Germinal center (tissue), 1 donor: ENCODE results near the gene G2E3.
"Not testable (repeated sequence)": the region's sequence is repeated elsewhere in the genome, so short reads cannot be mapped to it uniquely, and the experiment has no call there.

Experiments used
- DNase-seq: peaks from one replicate; pipeline ENCODE4 v3.0.0; 2012; ENCODE audit warnings: mixed read lengths, low spot score

The G2E3 gene, protein sequence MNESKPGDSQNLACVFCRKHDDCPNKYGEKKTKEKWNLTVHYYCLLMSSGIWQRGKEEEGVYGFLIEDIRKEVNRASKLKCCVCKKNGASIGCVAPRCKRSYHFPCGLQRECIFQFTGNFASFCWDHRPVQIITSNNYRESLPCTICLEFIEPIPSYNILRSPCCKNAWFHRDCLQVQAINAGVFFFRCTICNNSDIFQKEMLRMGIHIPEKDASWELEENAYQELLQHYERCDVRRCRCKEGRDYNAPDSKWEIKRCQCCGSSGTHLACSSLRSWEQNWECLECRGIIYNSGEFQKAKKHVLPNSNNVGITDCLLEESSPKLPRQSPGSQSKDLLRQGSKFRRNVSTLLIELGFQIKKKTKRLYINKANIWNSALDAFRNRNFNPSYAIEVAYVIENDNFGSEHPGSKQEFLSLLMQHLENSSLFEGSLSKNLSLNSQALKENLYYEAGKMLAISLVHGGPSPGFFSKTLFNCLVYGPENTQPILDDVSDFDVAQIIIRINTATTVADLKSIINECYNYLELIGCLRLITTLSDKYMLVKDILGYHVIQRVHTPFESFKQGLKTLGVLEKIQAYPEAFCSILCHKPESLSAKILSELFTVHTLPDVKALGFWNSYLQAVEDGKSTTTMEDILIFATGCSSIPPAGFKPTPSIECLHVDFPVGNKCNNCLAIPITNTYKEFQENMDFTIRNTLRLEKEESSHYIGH

DNA sequence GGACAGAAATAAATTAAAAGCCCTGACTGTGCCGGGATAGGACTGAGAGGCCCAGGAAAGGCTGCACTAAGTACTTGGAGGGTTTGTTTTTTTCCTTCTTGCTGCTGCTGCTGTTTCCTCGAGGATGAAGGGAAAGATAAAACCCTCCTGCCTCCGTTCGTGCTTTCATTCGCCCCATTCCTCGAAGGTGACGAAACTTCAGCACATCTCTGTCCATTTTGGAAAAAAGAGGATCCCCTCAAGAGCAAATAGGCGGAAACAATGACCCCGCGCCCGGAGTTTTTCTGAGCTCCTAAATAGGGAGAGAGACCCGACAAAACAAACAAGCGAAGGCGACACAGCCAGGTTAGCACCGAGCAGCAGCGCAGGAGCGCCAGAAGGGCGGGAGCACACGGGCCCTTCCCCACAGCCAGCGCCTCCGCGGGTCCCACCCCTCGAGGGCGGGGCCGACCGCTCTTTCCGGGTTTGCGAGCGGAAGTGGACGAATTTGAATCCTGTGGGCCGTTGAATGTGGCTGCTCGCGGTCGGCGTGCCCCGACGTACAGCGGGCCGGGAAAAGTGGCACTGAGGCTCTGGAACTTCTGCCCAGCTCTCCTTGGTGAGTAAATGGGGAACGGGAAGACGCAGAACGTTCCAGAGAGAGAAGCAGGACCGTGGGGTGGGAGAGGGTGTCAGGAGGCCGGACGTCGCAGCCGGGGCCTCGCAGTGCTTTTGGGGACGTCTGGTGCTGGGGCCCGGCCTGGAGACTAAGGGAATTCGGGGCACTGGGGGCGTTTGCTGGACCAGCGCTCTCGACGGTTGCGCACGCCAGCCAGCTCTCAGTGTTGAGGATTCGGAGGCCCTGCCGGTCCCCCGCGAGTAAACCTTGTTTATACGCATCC lies at the start of gene G2E3:
G2E3 (plus strand) TSS at position 484 of the 881 bp plus-strand sequence. CDS start 21,922 bp downstream, outside the sequence.
- DNase-seq, result peak; percentile 93

DNA sequence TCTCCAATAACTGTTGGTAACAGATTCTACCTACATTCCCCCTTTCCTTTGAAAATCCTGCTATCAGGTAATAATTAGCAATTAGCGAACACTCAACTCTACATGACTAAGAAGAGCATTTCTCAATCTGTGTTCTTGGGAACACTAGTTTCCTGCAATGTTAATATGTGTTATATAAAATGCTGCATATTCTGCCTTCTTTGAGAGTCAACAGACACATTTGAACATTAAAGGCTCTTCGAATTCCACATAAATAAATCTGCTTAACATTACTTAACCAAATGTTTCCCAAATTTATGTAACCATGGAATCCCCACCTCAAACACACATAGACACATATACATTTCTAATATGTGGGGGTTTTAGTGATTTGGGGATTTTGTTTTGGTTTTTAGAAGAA lies 41.2 kb upstream of the G2E3 start:
- no peak for DNase-seq

DNA sequence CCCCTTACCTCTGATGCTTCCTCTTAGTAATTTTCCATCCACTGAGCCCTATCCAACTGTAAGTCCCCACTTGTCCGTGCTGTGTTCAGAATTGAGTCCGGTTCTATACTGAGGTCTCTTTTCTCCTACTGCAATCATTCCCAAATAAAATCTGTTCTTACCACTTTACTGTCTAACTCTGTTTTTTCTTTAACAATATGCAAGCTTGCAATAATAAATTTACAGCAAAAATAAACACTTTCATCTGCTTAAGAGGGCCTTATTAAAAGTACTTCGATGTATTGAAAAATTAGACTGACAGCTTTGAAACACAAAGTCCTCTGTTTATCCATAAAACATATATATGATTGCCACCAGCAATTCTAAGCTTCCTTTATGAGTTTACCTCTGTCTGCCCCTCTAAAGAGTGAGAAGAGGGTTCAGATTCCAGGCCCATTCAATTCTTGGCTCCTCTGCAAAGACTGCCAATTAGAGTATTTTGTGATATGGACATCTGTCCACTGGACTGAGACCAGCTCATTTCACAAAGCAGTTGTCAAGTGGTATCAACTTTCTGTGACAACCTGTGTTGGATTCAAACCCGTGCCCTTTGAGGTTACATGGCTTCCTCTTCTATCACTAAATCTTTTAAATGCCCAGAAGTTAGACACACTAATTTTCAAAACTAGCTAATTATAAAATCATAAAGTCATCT lies 39.9 kb upstream of the G2E3 start:
- no peak for DNase-seq

DNA sequence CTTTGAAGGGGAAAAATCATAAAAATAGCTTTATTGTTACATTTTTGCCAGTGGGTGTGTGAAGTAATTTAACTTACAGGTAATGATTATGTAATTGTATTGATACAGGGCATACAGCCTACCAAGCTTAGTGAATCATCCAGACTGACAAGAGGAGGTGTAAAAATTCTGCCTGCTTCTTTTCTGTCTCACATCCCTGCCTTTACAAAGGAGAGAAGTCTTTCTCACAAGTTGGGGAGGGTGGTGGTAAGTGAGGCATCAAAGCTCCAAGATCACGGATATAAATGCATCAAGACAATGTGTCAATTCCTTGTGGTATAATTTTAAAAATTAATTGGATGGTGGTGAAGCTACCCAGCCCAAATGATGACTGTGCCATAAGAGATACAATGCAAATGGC lies 39.0 kb upstream of the G2E3 start:
- DNase-seq, result no peak

DNA sequence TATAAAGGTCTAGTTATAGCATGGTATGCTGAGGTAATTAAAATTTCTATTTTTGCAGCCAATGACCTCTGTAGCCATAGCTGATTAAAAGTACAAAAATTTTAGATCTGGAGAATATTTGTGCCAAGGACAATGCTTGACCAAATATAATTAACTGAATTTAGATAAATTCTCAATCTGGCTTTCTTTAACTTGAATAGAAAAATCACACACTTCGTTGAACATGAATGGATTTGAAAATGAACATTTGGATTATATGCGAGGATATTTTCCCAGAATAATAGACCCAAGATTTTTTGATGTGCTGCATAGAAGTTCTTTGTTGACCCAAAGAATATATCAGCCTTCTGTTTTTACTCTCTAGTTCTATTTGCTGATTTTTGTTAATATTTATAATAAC lies 38.4 kb upstream of the G2E3 start:
- no peak for DNase-seq

DNA sequence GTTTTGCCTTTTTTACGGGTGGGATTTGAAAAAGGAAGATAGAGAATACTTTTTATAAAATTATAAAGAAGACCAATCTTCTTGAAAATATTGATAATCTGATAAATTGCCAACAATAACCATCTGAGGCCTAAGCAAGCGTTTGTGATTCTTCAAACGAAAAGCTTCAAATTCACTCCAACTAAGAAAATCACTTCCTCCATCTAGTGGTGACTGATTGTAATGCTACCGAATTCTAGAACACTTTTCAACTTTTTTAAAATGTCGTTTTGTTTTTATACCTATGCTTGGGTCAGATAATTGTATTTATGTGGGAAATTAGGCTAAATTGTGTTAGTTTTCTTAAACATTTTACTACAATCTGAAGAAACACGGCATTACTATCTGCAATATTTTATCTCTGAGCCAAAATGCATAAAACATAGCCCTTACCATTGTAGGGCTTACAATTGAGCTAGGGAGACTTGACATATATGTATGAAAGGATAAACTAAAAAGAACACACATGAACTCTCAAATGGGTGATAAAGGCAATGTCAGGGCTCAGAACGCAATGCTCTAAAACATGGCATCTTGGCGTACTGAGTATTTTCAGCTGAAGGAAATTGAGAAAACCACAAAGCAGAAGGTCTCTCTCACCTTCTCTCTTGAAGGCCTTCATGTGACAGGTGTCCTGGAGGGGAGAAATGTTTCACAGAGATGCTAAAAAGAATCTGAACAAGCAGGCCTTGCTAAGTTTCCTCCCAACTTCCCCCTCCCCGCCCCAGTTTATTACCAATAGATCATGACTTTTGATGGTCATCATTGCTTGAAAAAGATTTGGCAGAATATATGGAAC lies 36.8 kb upstream of the G2E3 start:
- DNase-seq, result peak; percentile 18

DNA sequence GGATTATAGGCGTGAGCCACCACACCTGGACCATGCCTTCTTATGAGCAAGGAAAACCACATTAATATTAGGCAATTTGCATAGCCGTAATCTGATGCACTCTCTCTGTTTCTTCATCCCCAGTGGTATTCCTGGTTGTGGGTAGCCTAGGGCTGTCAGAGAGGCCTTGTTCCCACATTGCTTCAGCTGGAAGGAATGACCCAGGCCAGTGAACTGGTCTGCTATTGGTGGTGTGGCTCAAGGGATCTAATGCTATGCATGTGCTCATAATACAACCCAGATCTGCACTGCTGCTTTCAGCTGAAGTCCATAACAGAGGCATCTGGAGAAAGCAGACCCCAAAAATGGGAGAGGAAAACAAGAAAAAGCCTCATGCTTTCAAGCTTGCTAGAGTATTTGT lies 33.1 kb upstream of the G2E3 start:
- no peak for DNase-seq

DNA sequence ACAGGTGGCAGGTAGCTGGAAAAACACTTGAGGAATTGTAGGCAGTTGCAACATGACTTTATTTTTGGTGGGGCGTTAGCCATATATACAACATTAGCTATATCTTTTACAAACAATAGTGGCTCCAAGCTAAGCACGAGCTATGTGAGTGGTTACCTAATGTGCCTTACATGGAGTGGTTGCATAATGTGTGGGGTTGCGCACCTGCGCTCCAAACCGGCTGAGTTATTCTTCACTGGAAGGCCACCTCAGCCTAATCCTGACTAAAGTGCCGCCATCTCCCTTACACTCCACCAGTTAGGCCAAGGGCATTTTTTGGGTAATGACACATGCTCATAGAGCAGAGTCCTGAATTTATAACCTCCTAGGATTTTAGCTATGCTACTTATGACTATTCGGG lies 31.8 kb upstream of the G2E3 start:
- DNase-seq, result no peak

DNA sequence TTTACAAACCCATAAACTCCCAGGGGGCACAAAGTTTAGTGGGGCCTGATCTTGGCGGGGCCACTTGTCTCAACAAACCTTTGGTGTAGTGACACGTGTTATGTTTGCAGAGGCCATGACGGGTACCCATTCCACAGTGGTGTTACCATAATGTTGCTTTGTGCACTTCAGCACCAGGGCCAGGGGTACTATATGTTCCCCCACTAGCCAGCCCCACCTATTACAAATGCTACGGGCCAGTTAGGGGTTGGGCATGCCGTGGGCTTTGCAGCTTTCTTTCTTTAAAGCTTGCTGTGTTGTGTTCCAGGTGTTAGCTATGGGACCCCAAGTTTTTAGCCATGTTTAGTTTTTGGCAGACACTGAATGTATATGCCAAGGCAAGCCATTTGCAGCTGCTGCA lies 30.8 kb upstream of the G2E3 start:
- DNase-seq, result no peak

DNA sequence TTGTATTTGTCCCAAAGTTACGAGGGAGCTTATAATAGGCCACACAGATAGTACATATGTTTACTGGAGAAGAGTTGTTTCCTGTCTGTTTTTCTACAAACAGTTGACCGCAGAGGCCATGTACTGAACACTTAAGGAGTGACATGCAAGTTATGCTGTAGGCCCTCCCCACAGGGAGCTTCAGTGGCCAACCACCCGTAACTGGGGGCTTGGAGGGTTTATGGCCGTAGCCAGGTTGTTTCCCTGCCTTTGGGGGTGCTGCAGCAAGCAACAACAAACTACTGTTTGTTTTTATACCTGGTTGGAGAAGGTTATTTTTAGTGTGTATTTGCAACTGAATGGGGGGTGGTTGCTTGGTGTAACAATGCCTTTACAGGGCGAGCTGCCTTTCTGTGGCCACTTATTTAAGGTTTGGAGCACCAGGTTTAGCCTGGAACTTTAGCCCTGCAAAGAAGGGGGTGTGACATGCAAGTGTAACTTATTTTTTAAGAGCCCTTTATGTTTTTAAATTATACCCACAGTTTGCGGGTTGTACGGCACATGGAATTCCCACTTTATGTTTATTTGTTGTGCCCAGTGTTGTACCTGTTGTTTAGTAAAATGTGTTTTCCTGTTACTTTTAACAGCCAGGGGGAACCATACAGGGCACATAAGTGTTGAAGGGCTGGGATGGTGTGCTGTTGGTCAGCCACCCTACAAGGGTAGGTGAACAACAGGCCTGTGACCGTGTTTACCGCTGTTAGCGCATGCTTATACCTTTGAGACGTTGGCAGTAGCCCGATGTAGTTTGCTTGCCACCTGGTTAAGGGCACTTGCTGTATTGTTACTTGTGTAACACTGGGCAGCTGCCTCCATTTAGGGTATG lies 29.9 kb upstream of the G2E3 start:
- DNase-seq, result no peak

DNA sequence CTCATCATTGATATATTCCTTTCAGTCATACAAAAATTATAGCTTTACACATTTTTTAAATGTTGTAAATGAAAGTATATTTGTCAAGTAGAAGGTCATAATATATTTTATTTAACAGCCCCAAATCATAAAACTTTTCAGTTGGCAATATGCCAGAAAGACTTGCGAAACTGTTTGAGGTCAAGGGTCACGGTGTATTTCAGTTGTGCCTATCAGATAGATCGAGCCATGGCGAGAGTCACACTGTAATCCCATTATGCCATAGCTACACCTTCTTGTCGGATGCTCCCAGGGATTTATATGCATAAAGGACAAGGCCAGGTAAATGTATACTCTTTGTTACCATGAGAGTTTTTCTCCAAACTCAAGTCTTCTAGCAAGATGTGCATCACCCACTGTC lies 26.7 kb upstream of the G2E3 start:
- DNase-seq, result no peak

DNA sequence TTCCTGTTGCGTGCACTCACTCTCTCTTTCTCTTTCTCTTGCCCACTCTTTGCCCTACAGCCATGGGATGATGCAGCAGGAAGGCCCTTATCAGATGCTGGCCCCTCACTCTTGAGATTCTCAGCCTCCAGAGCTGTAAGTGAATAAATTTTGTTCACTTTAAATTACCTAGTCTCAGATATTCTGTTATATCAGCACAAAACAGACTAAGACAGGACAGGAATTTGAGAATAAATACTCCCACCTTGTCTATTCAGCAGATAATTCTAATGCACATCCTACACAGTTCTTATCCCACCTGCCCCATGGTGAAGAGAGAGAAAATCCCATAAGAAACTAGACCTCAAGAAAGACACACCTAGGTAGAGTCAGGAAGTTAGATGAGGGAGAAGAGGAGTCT lies 25.8 kb upstream of the G2E3 start:
- no peak for DNase-seq

DNA sequence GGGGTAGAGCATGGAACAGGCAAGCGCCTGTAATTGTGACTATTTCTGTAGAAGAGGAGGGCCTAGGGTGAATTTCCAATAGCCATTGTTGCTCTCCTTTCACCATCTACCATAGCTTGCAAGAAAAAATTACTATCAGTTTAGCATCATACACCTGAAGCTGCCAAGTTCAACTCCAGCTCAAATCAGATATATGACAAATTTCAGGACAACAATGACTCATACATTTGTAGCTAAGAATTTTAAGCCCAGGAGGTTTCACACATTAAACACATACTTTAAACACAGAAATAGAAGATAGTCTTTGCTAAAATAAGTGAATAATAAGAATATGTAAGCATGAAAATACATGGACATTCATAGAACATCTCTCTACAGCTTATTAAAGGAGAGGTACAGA lies 17.6 kb upstream of the G2E3 start:
- no peak for DNase-seq

DNA sequence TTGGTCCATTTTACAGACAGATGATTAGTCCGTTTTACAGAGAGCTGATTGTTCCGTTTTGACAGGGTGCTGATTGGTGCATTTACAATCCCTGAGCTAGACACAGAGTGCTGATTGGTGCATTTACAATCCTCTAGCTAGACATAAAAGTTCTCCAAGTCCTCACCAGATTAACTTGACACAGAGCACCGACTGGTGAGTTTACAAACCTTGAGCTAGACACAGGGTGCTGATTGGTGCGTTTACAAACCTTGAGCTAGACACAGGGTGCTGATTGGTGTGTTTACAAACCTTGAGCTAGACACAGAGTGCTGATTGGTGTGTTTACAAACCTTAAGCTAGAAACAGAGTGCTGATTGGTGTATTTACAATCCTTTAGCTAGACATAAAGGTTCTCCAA lies 12.2 kb upstream of the G2E3 start:
- DNase-seq, result not testable (repeated sequence)

DNA sequence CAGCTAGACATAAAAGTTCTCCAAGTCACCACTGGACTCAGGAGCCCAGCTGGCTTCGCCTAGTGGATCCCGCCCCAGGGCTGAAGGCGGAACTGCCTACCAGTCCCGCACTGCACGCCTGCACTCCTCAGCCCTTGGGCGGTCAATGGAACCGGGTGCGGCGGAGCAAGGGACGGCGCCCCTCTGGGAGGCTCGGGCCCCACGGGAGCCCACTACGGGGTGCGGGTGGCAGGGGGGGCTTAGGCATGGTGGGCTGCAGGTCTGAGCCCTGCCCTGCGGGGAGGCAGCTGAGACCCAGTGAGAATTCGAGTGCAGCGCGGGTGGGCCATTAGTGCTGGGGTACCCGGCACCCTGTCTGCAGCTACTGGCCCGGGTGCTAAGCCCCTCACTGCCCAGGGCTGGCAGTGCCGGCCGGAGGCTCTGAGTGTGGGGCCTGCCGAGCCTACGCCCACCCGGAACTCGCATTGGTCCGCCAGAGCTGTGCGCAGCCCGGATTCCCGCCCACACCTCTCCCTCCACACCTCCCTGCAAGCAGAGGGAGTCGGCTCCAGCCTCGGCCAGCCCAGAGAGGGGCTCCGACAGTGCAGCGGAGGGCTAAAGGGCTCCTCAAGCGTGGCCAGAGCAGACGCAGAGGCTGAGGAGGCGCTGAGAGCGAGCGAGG lies 11.4 kb upstream of the G2E3 start:
- no peak for DNase-seq

DNA sequence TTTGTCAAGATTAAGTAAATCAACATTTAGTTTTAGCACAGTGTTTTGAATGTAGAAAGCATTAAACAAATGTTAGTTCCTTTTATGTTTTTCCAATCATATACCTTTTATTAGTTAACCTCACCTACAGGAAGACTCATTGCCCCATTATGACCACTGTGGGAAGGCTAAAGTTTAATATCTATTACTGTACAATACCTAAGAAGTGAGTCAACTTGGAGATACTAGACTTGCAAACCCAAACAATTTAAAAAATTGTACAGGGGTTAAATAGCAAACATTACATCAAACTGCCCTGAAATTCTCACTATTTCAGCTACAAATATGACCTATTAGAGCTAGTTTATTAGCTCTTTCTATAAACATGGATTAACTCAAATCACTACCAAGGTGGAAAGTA lies 8.6 kb upstream of the G2E3 start:
- no peak for DNase-seq

DNA sequence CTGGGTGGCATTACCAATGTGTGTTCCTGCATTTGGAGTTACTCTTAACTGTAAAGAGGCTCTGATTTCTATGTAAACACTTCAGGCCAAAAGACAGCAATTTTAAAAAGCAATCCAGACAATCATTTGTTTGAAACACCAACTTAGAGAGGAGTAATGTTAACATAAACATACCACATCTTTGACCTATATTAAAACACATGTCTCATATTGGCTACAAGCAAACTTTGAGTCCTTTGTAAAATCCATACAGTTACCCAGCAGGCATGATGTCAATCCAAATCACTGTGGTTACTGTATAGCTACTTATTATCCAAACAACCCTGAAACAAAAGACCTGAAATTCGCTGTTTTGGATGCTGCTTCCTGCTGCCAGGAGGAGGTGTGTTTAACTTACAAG lies 7.5 kb upstream of the G2E3 start:
- no peak for DNase-seq

DNA sequence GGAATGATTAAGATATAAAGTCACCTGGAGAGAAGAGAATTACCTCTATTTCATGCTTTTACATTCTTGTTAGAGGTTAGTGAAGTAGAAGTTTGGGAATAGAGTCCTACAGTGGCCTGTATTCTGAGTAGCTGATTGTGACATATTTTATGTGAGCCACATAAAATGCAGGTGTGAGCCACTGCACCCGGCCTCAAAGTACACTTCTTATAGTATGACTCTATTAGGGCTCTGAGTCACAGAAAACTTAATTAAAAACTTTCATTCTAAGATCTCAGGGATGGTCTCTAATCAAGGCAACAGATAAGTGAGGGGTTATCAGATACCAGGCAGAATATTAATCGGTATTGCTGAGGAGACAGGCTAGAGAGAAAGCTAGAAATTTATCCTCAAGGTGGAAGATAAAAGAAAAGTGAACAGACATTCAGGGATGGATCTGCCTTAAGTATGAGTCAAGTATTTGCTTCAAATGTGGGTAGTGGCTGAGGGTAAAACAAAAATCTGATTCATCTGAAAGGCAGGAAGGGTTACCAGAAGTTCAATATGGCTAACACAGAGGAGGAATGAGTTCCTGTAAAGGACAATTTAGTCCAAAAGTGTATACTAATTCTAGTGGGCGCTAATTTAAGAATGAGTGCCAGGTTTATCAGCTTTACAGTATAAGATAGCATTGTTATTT lies 5.5 kb upstream of the G2E3 start:
- no peak for DNase-seq

DNA sequence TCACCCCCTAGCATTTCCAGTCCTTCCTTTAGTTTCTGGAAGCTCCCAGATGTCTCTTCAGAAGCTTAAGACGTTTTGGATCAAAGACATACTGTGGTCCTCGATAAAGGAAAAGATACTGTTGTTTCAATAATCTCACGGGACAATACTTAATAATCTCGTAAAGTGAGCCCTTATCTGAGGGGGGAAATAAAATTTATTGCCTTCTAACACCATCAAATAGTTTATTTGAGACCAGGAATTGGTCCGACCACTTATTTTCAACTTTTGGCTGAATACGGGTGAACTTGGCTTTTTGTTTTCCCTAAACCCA lies 640 bp upstream of the G2E3 start:
- no peak for DNase-seq
